ENCODE data around the gene SHANK2. TPM values are rescaled to one million over a fixed set of nuclear protein-coding genes. Genes with fewer than 3 reads are reported as not detected.

SHANK2 gene
- total RNA-seq, 1 experiment from 2014 or later = not detected

DNA sequence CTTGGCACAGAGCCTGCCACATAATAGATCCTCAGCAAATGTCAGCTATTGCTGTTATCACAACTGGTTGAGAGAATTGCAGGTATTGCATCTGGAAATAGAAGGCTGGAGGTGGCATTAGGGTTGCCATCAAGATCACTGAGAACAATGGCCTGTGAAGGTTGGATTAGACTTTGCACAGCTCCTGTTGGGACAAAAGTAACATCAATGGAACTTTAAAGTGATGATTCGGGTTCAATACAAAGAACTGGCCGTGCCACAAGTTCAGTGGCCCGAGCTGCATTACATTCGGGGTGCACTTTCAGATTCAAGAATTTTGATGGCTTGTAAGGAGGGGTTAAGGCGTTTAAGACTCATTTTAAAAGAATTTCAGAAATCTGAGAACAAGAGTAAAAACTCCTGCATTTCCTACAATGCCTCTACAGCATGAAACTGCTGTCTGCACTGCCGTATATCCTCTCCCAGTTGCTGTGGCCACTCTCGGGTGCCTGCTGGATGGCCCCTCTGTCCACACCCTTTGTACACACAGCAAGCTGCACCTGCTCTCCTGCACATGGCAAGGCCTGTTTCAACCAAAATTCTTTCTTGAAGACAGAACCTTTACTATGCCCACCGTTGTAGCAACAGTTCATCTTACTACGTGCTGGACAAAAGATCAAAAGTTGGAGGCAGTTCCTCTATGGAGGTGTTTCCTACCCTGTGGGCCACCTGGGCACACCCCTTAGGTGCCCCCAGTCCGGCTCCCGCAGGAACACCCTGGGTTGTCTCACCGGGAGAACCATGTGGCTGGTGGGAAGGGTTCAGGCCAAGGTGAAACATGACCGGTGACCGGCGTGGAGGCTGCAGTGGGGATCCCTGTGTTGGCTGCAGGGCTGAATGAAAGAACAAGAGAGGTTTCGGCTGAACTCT, 17.5 kb upstream of the SHANK2 start:
- no peak for DNase-seq (ENCODE audit: low spot score)

DNA sequence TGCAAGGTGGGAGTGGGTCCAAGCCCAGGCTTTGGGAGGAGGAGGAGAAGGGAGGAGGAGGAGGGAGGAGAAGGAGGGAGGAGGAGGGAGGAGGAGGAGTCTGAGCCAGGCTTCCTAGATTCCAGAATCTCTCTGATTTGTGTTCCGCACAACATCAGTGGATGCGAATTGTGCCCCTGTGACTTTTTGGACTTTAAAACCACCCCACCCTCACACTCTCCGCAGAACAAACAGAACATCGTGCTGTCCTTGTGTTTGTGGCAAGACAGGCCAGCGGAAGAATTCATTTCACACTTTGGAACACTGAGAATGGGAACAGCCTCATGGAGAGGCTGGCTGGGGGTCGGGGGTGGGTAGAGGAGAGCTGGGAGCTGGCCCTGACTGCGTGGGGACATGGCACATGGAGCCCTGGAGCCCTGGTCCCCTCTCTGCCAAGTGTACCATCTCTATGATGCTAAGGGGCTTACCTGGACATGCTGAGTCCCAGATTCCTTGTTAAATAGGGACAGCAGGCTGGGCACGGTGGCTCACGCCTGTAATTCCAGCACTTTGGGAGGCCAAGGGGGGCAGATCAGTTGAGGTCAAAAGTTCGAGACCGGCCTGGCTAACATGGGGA, 16.4 kb upstream of the SHANK2 start:
- no peak for DNase-seq (ENCODE audit: low spot score)

DNA sequence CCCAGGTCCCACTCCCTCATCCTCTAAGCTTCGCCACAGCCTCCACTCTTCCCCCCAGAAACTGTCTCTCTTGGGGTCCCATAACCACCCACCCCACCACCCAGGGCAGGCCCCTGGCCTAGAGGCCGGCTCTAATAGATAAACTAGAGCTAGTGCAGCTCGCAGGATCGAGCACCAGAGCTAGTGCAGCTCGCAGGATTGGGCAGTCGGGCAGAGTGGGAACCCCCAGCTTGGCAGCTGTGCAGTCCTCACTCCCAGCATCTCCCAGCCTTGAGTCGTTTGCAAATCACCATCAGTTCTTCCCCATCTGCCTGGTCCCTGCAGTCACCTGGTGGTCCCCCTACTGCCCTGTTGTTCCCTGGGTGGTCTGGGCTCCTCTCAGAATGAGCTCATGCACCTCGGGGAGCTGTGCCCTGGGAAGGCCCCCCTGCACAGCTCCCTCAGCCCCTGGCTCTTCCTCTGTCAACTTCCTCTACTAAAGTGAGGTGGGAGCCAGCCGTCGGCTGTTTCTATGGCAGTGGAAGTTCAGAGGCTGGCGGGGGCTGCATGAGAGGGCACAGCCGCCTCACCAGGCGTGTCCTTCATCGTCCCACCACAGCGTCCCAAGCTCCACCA, 15.5 kb upstream of the SHANK2 start:
- DNase-seq (ENCODE audit: low spot score) = no peak

DNA sequence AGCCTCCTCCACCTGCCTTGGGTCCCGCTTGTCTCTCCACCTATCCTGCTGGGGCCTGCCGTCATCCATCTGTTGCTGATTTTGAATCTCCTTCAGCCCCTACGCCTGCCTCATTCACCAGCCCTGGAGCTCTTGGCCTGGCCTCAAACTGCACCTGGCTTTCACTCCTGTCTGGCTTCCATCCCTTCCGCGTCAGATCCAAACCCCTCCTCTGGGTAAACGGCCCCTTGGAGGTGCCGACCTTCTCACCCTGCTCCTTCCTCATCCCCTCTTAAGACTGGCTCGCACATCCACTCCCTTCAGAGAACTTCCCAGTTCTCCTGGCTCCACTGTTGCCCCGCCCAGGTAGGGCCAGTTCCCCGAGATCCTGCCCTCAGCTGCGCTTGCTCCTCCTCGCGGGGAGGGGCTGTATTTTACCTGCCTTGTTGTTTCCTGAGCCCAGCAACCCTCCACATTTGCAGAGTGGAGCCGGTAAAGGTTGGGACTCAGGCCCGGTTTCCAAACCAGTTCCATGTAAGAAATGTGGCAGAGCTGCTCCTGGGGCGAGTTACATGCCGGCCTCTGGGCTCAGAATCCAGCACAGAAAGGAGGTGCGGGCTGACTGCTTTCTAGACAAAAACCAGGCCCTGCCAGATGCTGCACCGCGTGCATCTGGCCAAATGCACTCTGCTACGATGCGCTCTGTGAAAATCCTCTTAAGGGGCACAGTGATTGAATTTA, 13.9 kb upstream of the SHANK2 start:
- no peak for DNase-seq (ENCODE audit: low spot score)

DNA sequence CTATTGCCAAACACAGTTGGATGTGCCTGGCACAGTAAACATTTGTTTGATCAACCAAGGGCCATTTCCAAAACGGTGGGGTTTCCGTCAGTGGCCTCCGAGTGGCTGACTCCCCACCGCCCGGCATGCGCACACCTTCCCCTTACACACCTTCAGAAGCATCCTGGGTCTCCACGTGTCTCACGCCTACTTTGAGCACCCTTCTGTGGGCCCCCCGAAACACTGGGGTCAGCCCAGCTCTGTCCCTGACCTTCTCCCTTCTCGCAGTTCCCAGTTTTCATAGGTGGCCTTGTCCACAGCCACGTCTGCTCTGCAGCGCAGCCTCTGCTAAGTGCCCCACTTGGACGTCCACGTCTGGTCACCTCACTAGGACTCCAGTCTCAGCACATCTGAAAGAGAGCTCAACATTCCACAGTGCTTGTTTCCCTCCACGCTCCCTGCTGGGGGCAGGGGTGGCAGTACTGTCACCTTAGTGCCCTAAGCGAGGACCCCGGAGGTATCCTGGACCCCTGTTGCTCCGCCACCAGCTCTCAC, 13.2 kb upstream of the SHANK2 start:
- DNase-seq (ENCODE audit: low spot score) = no peak

DNA sequence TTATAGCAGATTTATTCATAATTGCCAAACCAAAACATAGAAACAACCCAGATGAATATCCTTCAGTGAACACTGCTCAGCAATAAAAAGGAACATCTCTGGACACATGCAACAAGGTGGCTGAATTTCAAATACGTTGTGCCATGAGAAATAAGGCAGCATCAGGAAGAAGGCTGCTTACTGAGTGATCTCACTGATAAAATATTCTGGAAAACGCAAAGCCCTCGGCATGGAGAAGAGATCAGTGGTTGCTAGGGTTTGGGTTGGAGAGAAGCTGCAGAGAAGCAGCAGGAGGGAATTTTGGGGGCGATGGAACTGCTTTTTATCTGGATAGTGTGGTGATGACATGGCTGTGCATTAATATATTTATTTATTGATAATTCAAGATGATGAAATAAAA, 11.0 kb upstream of the SHANK2 start:
- DNase-seq (ENCODE audit: low spot score) = no peak

DNA sequence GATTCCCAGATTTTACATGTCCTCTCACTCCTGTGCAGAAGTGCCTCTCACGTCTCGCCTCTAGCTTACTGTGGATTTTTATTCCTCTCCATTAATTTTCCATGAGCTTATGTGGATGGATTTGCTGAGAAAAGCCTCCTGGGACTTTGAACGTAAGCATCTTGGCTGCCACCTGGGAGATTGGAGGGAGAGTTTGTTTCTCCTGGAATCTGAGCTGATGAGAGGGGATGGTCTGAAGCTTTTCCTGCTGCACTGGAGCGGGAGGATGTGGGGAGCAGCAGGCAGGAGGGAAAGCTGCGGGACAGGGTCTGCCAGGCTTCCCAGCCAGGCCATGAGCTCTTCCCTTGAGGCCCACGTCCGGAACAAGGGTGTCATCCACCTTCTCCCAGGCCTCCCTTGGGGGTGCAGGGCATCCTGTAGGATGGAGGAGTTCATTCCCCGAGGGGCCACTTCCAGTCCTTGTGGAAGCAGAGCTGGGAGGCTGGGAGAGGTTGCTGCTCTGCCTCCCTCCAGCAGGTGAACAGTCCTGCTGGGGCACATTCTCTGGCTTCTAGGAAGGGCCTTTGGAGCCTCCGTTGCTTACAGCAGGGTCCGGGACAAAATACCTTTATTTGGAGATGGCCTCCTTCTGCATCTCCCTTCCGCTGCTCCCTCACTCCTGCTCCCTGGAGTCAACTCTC, 3.6 kb upstream of the SHANK2 start:
- DNase-seq (ENCODE audit: low spot score) = no peak

DNA sequence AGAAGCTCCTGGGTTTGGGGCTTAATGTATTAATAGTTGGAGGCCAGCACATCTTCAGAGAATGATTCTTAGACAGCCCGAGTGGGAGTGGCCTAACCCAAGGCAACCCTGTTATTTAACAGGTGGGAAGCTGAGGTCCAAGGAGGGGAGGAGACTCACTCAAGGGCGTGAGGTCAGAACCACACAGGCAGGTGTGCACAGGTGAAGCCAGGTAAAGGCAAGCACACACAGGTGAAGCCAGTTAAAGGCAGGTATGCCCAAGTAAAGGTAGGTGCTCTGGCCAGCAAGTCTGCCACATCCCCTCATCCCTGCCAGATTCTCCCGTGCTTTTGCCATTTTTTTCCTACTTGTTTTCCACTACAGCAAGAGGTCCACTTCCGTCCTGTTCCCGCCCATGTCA, 2.9 kb upstream of the SHANK2 start:
- no peak for DNase-seq (ENCODE audit: low spot score)

DNA sequence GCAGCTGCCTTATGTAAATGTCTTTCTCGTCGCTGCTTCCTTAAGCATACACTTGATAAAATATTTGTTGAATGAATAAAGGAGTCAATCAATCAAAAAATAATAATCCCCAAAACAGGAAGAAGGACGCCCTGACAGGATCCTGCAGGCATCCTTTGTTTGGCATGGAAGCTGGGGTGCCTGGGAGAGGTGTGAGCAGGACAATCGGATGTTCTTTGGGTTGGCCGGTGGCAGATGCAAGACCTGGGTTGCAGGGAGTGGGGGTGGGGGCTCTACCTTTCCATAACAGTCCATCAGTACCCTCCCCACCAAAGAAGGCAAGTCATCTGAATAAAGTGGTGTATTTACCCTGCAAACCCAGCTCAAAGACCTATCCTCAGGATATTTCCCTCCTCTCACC, 1.4 kb upstream of the SHANK2 start:
- no peak for DNase-seq (ENCODE audit: low spot score)

DNA sequence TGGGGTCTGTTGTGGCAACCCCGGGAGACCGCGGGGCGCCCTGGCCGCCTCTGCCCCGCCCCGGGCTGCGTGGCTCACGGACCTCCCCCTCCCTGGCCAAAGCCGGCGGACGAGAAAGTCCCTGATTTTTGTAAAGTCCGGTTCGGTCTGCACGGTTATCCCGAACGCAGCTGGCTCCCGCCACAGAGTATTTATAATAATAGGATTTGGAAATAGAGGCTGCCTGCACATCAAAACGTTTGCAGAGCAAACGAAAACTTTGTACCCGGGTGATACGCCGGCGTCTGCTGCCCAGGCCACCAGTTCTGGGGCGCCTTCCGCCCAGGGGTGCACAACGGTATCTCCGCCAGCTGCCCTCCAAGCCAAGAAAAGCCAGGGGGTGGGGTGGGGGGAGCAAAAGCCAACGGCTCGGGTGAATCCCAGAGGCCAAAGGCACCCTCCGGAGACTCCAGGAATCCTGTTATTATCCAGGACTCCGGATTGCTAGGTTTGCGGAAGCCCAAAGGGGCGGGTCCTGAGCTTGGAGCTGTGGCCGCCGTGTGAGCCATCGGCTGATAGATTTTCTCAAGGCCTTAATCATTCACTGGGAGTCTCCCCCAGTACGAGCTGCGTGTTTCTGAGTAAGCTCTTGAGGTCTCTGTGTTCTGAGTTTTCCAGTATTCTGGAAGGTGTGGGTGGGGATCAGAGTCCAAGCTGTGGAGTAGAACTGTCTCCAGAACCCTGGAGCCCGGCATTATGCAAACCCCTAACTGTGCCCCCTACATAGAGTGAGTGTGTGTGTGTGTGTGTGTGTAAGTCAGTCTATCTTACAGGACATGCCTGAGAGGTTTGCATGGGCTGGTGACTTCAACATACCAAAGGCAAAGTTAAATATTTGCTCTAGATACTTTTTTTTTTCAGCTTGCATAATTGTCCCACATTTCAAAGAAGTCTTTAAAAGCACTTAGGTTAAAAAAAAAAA, 673 bp upstream of the SHANK2 start:
- no peak for DNase-seq (ENCODE audit: low spot score)

DNA sequence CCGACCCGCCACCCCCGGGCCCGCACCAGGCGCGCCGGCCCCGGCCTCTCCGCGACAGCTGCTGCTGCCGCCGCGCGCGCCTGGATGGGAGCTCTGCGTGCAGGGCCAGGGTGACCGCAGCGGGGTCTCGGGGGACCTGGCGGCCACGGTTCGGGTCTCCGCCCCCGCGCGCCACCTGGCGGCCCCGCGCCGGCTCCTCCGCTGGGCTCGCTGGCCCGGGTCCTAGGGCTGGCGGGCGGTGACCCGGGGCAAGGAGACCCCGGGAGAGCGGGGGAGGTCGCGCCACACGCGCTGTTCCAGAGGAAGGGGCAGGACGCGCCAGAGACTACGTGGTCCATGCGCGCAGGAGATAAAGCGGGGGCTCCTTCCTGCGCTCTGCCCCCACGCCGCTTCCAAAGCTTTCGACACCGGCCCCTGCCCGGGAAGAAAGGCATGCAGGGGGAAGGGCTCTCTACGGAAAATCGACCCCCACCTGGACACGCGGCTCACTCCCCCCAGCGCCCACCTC, 562 bp downstream of the SHANK2 start:
- DNase-seq (ENCODE audit: low spot score) = no peak

DNA sequence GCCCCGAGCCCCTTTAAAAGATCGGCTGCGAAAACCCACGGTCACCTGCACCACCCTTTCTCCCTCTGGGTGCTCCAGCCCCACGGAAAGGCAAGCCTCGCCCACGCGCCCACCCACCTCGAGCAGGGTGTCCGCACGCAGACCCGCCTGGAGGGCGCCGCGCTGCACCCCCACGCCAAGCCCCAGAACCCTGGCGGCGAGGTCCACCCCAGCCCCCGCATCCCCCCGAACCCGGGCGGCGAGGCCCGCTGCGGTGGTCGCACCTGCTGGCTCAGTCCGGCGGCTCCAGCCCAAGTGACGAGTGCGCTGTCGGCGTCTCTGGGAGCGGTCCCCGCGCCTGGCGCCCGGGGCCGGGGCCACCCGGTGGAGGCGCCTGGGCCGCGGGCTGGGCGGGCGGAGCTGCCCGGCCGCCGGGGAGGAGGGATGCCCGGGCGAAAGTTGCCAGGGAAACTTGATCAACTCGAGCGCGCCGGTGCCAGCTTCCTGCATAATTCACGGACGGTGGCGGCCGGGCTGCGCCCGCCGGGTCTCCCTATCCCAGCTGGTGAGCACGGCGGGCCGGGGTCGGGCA, 1.1 kb downstream of the SHANK2 start:
- DNase-seq (ENCODE audit: low spot score) = no peak

DNA sequence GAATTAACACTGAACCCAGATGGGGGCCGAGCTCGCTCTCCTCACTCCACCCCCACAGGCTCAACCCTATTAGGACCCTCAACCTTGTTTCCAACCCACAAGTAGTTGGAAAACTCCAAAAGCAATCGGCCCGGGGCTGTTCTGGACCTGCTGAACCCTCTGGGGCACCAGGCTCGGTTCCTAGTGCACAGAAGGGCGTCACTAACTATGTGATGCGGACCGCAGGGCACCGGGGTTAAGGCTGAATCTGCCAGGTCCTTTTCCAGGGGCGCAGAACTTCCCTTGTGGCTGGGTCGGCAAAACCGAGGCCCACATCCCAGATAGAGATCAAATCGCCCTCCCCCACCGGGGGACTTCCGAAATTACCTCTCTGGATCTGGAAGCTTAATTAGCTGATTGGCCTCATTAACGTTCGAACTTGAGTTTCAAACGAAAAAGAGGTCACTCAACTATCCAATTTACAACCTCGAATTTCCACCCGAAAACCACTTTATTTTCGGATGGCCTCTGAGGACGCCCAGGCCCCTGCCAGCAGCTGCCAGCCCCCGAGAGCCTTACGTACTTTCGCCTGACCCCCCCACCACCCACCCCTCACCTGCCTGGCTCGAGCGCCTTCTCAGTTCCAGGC, 1.7 kb downstream of the SHANK2 start:
- DNase-seq (ENCODE audit: low spot score) = no peak

DNA sequence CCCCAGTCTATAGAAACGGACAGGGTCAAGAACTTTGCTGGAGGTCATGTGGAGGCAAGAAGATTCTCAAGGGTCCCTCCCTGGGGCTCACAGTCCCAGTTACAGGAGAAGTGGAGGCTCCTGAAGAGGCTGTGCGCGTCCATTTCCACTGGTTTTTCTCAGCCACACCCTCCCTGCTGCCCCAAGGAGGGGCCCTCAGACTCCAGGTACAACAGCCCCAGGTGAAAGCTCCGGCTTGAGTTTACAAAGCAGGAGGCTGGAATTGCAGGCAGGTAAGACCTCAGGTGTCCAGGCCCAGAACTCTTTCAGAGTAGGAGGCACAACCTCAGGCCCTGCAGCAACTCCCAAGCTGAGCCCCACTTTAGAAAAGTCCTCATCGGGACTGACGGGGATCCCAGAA, 3.1 kb downstream of the SHANK2 start:
- DNase-seq (ENCODE audit: low spot score) = no peak

DNA sequence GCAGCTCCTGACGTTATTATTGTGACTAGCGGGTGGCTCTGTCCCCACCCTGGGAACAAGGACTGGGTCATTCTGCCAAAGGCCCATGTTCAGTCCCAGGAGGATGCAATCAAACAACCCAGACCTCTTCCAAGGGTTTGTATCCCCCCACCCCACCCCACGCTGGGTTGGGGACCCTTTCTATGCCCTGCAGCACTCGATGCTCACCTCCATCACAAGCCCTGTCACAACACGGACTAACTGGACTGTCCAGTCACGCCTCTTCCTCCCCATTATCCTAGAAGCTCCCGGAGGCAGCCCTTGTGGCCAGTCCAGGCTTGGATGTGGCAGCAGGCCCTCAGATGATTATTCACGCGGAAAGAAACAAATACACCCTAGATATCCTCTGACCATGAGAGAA, 3.7 kb downstream of the SHANK2 start:
- DNase-seq (ENCODE audit: low spot score) = no peak

DNA sequence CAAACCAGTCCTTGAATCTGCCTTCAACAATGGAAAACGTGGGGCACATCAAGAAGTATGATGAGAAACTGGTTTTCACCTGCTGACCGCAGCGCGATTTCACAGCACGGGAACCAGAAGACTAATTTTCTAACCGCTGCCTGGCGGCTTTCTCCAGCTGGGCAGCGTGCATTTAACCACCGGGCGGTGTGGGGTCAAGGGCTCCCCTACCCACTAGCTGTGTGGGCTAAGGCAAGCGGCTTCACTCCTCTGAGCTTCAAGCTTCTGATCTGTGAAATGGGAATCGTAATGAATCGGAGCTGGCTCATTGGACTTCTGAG, 4.2 kb downstream of the SHANK2 start:
- DNase-seq (ENCODE audit: low spot score) = no peak

DNA sequence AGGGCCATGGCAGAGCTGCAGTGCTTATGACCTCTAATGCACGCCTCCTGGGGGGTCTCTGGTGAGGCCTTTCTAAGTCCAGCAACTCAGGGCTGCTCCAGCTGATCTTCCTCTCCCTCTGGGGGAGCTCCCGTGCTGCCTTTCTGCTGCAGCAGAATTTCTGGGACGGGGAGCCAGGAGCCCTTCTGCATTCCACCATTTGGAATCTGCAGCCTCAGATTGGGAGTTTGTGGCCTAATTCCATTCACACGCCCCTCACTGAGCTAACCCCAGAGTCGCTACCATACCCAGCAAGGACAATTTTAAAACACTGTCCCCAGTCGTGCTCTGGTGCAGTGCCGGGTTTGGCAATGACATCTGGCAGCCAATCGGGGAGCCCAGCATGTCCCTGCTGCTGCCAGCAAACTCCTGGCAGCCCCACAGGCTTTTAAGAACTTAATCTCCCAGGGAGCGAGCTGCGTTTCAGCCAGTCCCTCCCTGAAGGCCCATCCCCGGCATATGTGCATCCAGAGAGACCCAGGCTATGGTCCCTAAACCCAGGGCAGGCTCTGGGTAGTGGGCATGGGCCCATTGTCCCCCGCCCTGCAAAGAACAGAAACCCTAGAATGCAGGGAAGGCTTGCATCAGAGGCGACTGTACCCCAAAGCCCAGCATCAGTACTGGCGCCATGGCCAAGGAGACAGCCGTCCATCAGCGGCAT, 4.7 kb downstream of the SHANK2 start:
- no peak for DNase-seq (ENCODE audit: low spot score)

DNA sequence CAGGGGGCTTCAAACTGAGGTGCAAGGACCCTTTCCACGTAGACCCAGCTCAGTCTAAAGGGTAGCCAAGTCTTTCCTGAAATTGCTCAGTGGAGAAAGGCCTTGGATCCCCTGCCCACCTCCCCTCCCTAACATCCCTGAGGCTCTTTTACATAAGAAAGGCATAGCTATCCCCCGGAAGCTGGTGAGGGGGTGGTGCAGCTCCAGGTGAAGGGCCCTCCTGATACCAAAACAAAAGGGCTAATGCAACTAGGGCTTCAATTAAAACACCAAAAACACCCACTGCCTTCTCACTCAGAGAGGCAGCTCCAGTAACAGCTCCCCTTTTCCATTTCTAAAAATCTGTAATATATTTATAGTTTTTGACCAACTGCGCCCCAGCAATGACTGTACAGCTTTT, 5.8 kb downstream of the SHANK2 start:
- DNase-seq (ENCODE audit: low spot score) = no peak
